Measurements from ENCODE around the gene MTR.

GRCh38 chr1:236747311-236747985 is 47.6 kb upstream of the MTR start:
- TF ChIP-seq CREB1 (IDR thresholded peaks at IDR 0.05; ENCODE audit: low read depth) (no peak), TAF1 (IDR thresholded peaks at IDR 0.05; ENCODE audit: low read depth) (no peak), TCF12 (IDR thresholded peaks at IDR 0.05; ENCODE audit: low read depth) (no peak), FOXM1 (IDR thresholded peaks at IDR 0.05; ENCODE audit: borderline replicate concordance, low read depth) (no peak), MAX (IDR thresholded peaks at IDR 0.05) (no peak), EGR1 (IDR thresholded peaks at IDR 0.05) (no peak), REST (IDR thresholded peaks at IDR 0.05; ENCODE audit: low read depth) (no peak), USF1 (IDR thresholded peaks at IDR 0.05) (no peak), EP300 (IDR thresholded peaks at IDR 0.05; ENCODE audit: borderline replicate concordance) (no peak), CEBPB (IDR thresholded peaks at IDR 0.05) (no peak)
